Measurements from ENCODE around the gene TTC9C.

GRCh38 chr11:62706850-62707247 lies 21.4 kb upstream of the TTC9C start:
- TF ChIP-seq CSRNP3 (CRISPR knock-in tag; IDR thresholded peaks at IDR 0.05) (no peak), ESRRG (CRISPR knock-in tag; IDR thresholded peaks at IDR 0.05) (no peak), SNAI2 (CRISPR knock-in tag; IDR thresholded peaks at IDR 0.05) (no peak), CREB5 (CRISPR knock-in tag; IDR thresholded peaks at IDR 0.05; ENCODE audit: low read depth) (no peak)
